IPS-NIHi7 (cell line): ENCODE data around the gene RPRD2.

ENCODE experiments used
- DNase-seq: peaks from one replicate; pipeline ENCODE4 v3.0.0; 2012; ENCODE audit warnings: mixed read lengths; ENCODE audit errors: extremely low spot score

The RPRD2 gene

DNA sequence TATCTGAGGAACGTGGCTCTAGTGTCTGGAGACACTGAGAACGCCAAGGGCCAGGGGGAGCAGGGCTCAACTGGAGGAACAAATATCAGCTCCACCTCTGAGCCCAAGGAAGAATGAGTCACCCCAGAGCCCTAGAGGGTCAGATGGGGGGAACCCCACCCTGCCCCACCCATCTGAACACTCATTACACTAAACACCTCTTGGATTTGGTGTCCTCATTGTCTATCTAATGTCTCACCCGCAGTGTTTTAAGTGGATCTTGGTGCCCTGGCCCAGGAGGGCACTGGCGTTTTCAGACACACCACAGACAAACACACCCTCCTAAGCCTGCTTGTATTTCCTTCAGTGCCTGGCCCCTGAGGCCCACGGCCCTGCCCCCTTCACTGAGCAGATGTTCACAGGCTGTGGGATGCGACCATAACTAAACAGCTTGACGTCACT, 149.4 kb downstream of the RPRD2 start:
- no peak for DNase-seq

GRCh38 chr1:150514260-150514659, 150.3 kb downstream of the RPRD2 start:
- no peak for DNase-seq

DNA sequence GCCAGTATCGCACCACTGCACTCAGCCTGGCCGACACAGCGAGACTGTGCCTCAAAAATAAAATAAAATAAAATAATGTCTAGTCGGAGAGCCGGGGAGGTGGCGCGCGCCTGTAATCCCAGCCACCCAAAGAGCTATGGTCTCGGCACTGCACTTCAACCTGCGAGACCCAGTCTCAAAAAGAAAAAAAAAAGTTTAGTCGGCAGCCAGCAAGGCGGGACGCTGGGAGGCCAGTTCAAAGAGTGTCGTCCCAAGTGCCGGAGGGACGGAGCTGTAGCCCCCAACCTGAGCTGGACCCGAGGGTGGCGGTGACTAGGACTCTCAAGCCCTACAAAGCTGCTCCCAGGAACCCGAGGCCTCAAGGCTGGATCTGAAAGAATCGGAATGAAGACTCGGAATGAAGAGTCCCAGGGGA, 151.0 kb downstream of the RPRD2 start:
- no peak for DNase-seq

- DNase-seq, result peak; percentile 100
Observed at GRCh38 chr1:150515328-150516049, 151.5 kb downstream of the RPRD2 start, which contains the start of gene FALEC. FALEC (plus strand) TSS chr1:150515752.

- peak; percentile 31 for DNase-seq
Observed at GRCh38 chr1:150516050-150516591, 152.2 kb downstream of the RPRD2 start.

- DNase-seq, result no peak
Observed at GRCh38 chr1:150516616-150517015, 152.7 kb downstream of the RPRD2 start.

DNA sequence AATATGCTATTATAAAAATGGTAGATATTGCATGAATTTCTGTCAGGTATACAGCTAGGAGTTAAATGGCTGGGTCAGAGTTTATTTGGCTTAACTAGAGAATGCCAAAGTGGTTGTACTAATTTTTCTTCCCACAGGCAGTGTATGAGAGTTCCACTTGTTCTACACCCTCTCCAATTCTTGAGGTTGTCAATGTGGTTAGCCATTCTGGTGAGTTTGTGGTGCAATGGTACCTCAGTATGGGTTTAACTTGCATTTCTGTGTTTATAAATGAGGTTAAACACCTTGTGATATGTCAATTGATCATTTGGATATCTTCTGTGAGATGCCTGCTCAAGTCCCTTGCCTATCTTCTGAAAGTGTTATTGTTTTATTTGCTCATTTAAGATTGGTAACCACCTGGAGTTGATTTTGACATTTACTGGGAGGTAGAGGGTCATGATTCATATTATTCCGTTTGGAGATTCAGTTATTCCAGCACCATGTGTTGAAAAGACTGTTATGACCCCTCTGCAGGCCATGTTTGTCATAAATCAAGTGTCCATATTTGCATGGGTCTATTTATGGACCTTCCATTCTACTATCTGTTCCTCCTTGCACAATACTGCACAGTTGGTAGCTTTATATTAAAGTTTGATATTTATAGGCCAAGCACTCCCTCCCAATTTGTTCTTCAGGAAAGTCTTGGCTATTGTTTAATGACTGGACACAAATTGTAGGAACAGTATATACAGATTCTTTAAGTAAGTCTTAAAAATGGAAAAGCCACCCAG, 157.4 kb downstream of the RPRD2 start:
- DNase-seq, result no peak

DNA sequence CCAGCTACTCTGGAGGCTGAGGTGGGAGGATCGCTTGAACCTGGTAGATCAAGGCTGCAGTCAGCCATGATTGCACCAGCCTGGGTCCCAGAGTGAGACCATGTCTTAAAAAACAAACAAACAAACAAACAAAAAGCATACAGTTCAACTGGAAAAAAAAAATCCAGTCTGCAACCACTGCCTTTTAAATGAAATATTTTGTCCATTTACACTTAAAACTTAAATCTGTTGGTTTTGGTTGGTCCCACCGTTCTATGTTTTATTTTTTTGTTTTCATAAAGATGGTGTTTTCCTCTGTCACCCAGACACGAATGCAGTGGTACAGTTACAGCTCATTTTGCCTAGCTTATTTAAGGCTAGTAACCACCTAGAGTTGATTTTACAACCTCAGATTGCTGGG, 161.4 kb downstream of the RPRD2 start:
- no peak for DNase-seq
